Neuronal stem cell (in vitro differentiated cells): ENCODE measurements around the gene ISG15.
"Not testable (repeated sequence)": the region's sequence is repeated elsewhere in the genome, so short reads cannot be mapped to it uniquely, and the experiment has no call there.

Experiments used
- DNase-seq: peaks from one replicate; pipeline ENCODE4 v3.0.0-alpha.2; 2013; ENCODE audit warnings: low spot score
- H2AFZ ChIP-seq: one replicate; pipeline ENCODE4 v1.6.1; 2013; ENCODE audit warnings: mild to moderate bottlenecking, low read length, inconsistent platforms
- H2AK5ac ChIP-seq: 2 replicates; pipeline ENCODE4 v1.6.1; 2013; ENCODE audit warnings: low read depth, mild to moderate bottlenecking, inconsistent platforms, low read length, moderate library complexity, mixed read lengths
- H2BK120ac ChIP-seq: 2 replicates; pipeline ENCODE4 v1.6.1; 2013; ENCODE audit warnings: low read depth, mild to moderate bottlenecking, inconsistent platforms, low read length, moderate library complexity, mixed read lengths
- H2BK12ac ChIP-seq: one replicate; pipeline ENCODE4 v1.6.1; 2013; ENCODE audit warnings: low read length, inconsistent platforms
- H2BK15ac ChIP-seq: 2 replicates; pipeline ENCODE4 v1.6.1; 2013; ENCODE audit warnings: mild to moderate bottlenecking, low read length, inconsistent platforms, mixed read lengths
- H2BK5ac ChIP-seq: one replicate; pipeline ENCODE4 v1.6.1; 2013; ENCODE audit warnings: inconsistent platforms, mild to moderate bottlenecking, low read length, moderate library complexity
- H3K14ac ChIP-seq: one replicate; pipeline ENCODE4 v1.6.1; 2013; ENCODE audit warnings: low read length, inconsistent platforms
- H3K18ac ChIP-seq: 2 replicates; pipeline ENCODE4 v1.6.1; 2013; ENCODE audit warnings: low read length, inconsistent platforms
- H3K23ac ChIP-seq: 2 replicates; pipeline ENCODE4 v1.6.1; 2013; ENCODE audit warnings: low read depth, mild to moderate bottlenecking, mixed read lengths, low read length, inconsistent platforms; ENCODE audit not compliant: poor library complexity
- H3K27ac ChIP-seq: replicated peaks from 3 replicates; pipeline ENCODE4 v1.5.1; 2013; ENCODE audit warnings: low read length, inconsistent platforms
- H3K27me3 ChIP-seq, 3 experiments: 2 replicates each; pipeline ENCODE4 v1.6.1; 2013; ENCODE audit warnings: low read length in 3 of 3, mild to moderate bottlenecking in 2 of 3, inconsistent platforms in 1 of 3, low read depth in 1 of 3, mixed read lengths in 1 of 3, moderate library complexity in 1 of 3; ENCODE audit not compliant: control insufficient read depth in 3 of 3, insufficient read depth in 3 of 3
- H3K36me3 ChIP-seq, 2 donors: replicated peaks in 1 of 2; 2 replicates each; pipeline ENCODE4 v1.6.1; 2013; ENCODE audit warnings: low read length in 2 of 2; ENCODE audit not compliant: control insufficient read depth in 2 of 2, insufficient read depth in 2 of 2
- H3K4ac ChIP-seq: 2 replicates; pipeline ENCODE4 v1.6.1; 2013; ENCODE audit warnings: inconsistent platforms, mild to moderate bottlenecking, low read length, moderate library complexity
- H3K4me1 ChIP-seq, 2 donors: 1 replicate in 1 of 2; 2 replicates in 1 of 2; pipeline ENCODE4 v1.6.1; 2013; ENCODE audit warnings: low read length in 2 of 2, low read depth in 1 of 2; ENCODE audit not compliant: control insufficient read depth in 2 of 2, insufficient read depth in 1 of 2
- H3K4me2 ChIP-seq: one replicate; pipeline ENCODE4 v1.6.1; 2013; ENCODE audit warnings: mild to moderate bottlenecking, low read length, inconsistent platforms; ENCODE audit not compliant: insufficient read depth, poor library complexity, severe bottlenecking
- H3K4me3 ChIP-seq, 2 donors: 2 replicates each; pipeline ENCODE4 v1.5.1; 2013; ENCODE audit warnings: low read length in 2 of 2, mild to moderate bottlenecking in 2 of 2, inconsistent platforms in 1 of 2, moderate library complexity in 1 of 2
- H3K79me1 ChIP-seq: one replicate; pipeline ENCODE4 v1.6.1; 2013; ENCODE audit warnings: low read depth, mild to moderate bottlenecking, inconsistent platforms, low read length, moderate library complexity
- H3K9ac ChIP-seq: one replicate; pipeline ENCODE4 v1.6.1; 2013; ENCODE audit warnings: mild to moderate bottlenecking, low read depth, low read length, inconsistent platforms; ENCODE audit not compliant: poor library complexity
- H3K9me3 ChIP-seq, 2 donors: replicated peaks in 1 of 2; 2 replicates each; pipeline versions ENCODE3 to v1.6.1; 2013; ENCODE audit warnings: low read length in 2 of 2, mild to moderate bottlenecking in 2 of 2, inconsistent platforms in 1 of 2, low read depth in 1 of 2, mixed read lengths in 1 of 2, moderate library complexity in 1 of 2; ENCODE audit not compliant: control insufficient read depth in 2 of 2, insufficient read depth in 1 of 2
- H4K8ac ChIP-seq: one replicate; pipeline ENCODE4 v1.6.1; 2013; ENCODE audit warnings: low read depth, mild to moderate bottlenecking, inconsistent platforms, low read length, moderate library complexity
- H4K91ac ChIP-seq: one replicate; pipeline ENCODE4 v1.6.1; 2013; ENCODE audit warnings: low read length, low read depth, mild to moderate bottlenecking, inconsistent platforms; ENCODE audit not compliant: poor library complexity
- WGBS, 2 donors: extraction: QIAGEN DNeasy Blood & Tissue Kit; methylation state at CpG; one replicate each; pipeline ENCODE4 v1.1.7; 2013; ENCODE audit warnings: missing lambda C conversion rate in 2 of 2, mixed read lengths in 1 of 2; ENCODE audit not compliant: insufficient read length in 2 of 2, insufficient replicate concordance in 1 of 2; ENCODE audit errors: extremely low coverage in 2 of 2; 5-methylcytosine and 5-hydroxymethylcytosine counted together

Gene ISG15

DNA sequence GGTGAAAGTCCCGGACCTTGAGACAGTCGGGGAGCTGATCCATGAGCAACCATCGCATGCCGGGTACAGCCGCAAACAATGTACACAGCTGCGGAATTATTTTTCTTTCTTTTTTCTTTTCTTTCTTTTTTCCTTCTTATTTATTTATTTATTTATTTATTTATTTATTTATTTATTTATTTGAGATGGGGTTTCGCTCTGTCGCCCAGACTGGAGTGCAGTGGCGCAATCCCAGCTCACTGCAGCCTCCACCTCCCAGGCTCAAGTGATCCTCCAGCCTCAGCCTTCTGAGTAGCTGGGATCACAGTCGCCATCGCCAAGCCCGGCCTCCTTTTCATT is 28.9 kb upstream of the ISG15 start:
- H3K27ac ChIP-seq, result no peak overlapping the region
- H3K9ac ChIP-seq, result no peak overlapping the region
- H3K14ac ChIP-seq, result no peak overlapping the region
- H4K91ac ChIP-seq, result no peak overlapping the region
- no peaks in the 10 kb centered on the region for H3K4me1 ChIP-seq
- H3K36me3 ChIP-seq, result no peaks in the 10 kb centered on the region
- WGBS, 2 donors, result no CpG with 5 or more reads among the region's 12 CpGs
- H4K8ac ChIP-seq, result no peak overlapping the region
- H2BK15ac ChIP-seq, result peak overlapping the region; percentile 9
- H3K4ac ChIP-seq, result no peak overlapping the region
- H2BK120ac ChIP-seq, result no peak overlapping the region
- H3K9me3 ChIP-seq, result peaks cover 0 to 4% of the 10 kb centered on the region in 2 donors
- no peaks in the 10 kb centered on the region for H3K79me1 ChIP-seq
- DNase-seq, result no peak
- peak overlapping the region; percentile 85 for H3K18ac ChIP-seq
- no peak overlapping the region for H3K23ac ChIP-seq
- H3K27me3 ChIP-seq, result peaks cover 0 to 48% (median 4%) of the 10 kb centered on the region in 3 experiments
- H3K4me2 ChIP-seq, result no peak overlapping the region
- H2BK12ac ChIP-seq, result no peak overlapping the region
- H3K4me3 ChIP-seq, result no peak overlapping the region
- H2AK5ac ChIP-seq, result no peak overlapping the region
- peak overlapping the region; percentile 84 for H2AFZ ChIP-seq
- H2BK5ac ChIP-seq, result no peak overlapping the region

- Histone ChIP-seq H3K27me3 (peaks cover 0 to 41% (median 4%) of the 10 kb centered on the region in 3 experiments), H2AK5ac (no peak overlapping the region), H2AFZ (no peak overlapping the region), H3K4ac (no peak overlapping the region), H3K4me1 (no peaks in the 10 kb centered on the region), H3K4me3 (no peak overlapping the region), H2BK12ac (no peak overlapping the region), H2BK120ac (no peak overlapping the region), H2BK5ac (no peak overlapping the region), H3K4me2 (no peak overlapping the region), H3K27ac (no peak overlapping the region), H3K23ac (no peak overlapping the region), H3K79me1 (no peaks in the 10 kb centered on the region), H3K14ac (no peak overlapping the region), H3K9ac (no peak overlapping the region), H3K9me3 (peaks cover 0 to 4% of the 10 kb centered on the region in 2 donors), H2BK15ac (no peak overlapping the region), H3K18ac (no peak overlapping the region), H3K36me3 (no peaks in the 10 kb centered on the region), H4K8ac (no peak overlapping the region), H4K91ac (no peak overlapping the region)
- no peak for DNase-seq
- WGBS, 2 donors, result no CpG with 5 or more reads among the region's 13 CpGs
Observed at GRCh38 chr1:985126-985525, 28.2 kb upstream of the ISG15 start.

DNA sequence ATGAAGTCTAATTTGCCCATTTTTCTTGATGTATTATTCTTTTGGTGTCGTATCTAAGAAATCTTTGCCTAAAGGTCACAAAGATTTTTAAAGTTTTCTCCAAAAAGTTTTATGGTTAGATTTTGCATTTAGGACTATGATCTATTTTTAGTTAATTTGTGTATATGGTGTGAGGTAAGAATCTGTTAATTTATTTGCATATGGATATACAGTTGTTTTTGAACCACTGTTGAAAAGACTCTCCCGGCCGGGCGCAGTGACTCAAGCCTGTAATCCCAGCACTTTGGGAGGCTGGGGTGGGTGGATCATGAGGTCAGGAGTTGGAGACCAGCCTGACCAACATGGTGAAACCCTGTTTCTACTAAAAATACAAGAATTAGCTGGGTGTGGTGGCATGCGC is 25.2 kb upstream of the ISG15 start:
- H3K79me1 ChIP-seq, H2AK5ac ChIP-seq, H3K27ac ChIP-seq, H4K8ac ChIP-seq, H2BK5ac ChIP-seq, H2BK15ac ChIP-seq, H3K4me3 ChIP-seq, H3K23ac ChIP-seq, H3K36me3 ChIP-seq, H3K4me2 ChIP-seq, H3K14ac ChIP-seq, H3K4ac ChIP-seq, H4K91ac ChIP-seq, H3K4me1 ChIP-seq, H2AFZ ChIP-seq, DNase-seq, H3K18ac ChIP-seq, H2BK12ac ChIP-seq, H2BK120ac ChIP-seq, H3K9ac ChIP-seq: not testable (repeated sequence)
- WGBS, 2 donors, result no CpG with 5 or more reads among the region's 5 CpGs
- peaks cover 0 to 14% (median 0%) of the 10 kb centered on the region in 3 experiments for H3K27me3 ChIP-seq
- H3K9me3 ChIP-seq, result peaks cover 6 to 12% of the 10 kb centered on the region in 2 donors

- H3K27me3 ChIP-seq, H3K79me1 ChIP-seq, H3K4me2 ChIP-seq, H4K8ac ChIP-seq, H2BK5ac ChIP-seq, H3K9ac ChIP-seq, DNase-seq, H3K23ac ChIP-seq, H2BK15ac ChIP-seq, H3K4ac ChIP-seq, H2AK5ac ChIP-seq, H3K27ac ChIP-seq, H2BK12ac ChIP-seq, H3K4me1 ChIP-seq, H4K91ac ChIP-seq, H3K36me3 ChIP-seq, H2AFZ ChIP-seq, H3K4me3 ChIP-seq, H2BK120ac ChIP-seq, H3K18ac ChIP-seq, H3K14ac ChIP-seq: not testable (repeated sequence)
- peaks cover 8 to 14% of the 10 kb centered on the region in 2 donors for H3K9me3 ChIP-seq
- no CpG with 5 or more reads among the region's 6 CpGs for WGBS, 2 donors
Observed at GRCh38 chr1:991275-991674, 22.0 kb upstream of the ISG15 start.
